Measurements from ENCODE around the gene FIBP.
A peak's percentile ranks its signal among the peaks of the same experiment; 100 is the strongest.

The FIBP gene

DNA sequence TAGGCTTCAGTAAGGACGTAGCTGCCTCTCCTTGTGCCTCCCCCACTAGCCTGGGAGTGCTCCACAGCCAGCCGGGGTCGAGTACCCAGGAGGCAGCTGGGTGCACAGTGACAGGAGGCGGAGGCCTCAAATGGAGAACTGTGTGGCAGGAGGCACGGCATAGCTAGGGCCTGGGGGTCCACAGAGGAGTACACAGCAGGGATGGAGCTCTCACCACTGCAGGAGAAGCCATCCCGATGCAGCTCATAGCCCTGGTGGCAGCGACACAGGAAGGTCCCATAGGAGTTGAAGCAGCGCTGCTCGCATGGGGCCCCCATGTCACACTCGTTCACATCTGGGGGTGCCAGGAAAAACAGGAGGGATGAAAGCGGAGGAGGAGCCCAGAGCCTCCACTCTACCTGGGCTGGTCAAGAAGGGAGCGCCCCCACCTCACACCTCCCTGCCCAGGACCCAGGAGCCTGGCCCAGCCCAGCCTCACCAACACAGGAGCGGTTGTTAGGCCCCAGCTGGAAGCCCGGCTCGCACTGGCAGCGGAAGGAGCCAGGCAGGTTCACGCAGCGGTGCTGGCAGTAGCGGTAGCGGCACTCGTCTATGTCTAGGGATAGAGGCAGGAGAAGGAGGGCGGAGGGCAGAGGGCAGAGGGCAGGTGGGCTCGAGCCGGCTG is 18.5 kb downstream of the FIBP start:
- DNase-seq, result no peak

DNA sequence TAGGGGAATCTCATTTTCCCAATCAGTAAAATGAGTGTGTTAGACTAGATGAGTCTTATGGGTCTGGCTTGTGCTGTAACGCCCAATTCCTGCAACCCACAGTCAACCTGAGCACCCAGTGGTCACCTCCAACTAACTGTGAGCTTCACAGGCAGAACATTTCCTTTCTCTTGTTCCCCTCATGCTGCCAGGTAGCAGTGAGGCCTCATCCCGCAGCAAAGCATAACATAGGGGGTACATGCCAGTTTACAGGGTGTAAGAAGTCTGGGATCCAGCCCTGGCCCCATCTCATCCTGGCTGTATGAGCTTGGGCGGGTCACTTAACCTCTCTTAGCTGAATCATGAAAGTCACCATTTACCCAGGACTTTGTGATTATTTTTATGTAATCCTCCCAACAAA is 19.4 kb downstream of the FIBP start:
- no peak for DNase-seq

DNA sequence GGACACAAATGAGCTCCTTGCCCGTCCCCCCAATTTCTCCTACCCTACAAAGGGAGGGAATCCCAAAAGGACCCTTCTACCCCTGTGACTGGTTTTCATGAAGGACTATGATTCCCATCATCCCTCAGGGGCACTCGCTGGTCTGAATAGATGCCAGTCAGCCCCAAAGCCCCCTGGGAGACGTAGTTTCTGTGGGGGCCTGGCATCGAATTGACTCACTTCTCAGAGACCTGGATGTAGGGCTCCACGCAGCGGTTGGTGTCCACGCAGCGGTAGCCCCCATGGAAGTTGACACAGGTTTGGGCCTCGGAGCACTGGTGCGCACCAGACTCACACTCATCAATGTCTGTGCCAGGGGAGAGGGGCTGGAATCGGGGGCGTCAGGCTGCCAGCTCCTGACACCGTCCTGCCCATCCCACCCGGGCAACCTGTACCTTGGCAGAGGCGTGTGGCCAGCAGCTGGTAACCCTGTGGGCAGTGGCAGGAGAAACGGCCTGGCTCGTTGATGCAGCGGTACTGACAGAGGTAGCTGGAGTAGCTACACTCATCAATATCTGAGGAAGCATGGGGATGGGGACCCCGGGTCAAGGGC is 20.1 kb downstream of the FIBP start:
- peak; percentile 49 for DNase-seq

DNA sequence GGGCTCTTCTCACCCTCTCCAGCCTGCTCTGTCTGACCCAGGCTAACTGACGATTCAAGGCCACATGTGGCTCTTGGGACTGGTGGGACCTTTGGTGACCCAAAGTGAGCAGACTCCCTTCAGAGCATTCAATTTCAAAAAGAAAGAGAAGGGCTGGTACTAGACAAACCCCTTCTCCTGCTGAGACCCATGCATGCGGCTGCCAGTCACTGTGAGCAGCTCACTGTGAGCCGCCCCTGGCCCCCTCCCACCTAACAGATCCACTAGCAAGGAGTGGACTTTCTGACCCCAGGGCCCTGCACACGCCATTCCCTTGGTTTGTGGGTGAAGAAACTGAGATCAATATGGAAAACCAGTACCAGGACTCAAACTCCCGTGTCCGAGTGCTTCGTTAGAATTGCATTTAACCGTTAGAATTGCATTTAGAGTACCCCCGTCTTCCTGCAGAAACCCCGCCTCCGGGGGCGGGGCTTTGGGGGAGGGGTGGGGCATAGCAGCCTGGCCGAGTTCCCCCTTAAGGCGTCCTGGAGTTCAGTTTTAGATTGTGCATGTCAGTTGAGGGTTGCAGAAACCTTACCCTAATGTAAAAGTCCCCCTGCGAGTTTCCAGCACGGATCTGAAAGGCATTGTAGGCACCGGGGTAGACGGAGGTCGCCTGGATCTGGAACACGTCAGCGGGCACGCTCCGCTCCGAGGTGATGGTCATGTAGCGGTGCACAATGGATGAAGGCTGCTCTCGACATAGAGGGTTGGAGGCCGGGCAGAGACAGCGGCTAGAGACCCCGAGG is 20.8 kb downstream of the FIBP start:
- DNase-seq, result no peak

DNA sequence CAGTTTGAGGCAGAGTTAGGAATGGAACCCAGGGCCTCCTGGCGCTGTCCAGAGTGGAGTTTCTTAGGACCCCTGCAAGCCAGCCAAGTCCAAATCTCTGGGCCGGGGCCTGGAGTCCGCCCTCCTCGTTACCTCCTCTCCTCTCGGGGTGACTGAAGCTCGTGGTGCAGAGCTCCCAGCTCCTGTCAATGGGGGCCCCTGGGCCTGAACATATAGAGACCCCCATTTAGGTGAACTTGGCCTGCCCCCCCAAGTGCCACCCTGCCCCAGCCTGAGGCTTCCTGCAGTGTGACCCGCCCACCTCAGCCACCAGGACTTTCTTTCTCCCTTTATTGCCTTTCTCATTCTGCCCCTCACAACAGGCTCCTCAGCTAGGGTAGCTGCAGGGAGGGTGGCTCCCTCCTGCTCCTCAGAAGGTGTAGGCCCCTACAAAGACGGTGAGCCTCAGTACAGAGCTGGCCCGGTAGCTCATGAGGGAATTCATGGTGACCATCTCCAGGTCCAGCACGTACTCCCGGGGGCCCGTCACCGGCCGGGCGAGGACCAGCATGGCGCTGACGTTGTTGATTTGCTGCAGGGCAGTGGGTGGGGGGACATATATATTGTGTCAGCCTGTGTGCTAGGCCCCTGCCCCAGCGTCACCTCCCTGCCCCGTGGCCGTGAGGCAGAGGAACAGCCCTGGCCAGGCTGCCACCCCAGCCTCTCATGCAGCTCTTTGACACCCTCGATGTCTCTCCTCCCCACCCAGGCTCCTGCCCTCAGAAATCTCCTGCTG is 21.6 kb downstream of the FIBP start:
- no peak for DNase-seq

DNA sequence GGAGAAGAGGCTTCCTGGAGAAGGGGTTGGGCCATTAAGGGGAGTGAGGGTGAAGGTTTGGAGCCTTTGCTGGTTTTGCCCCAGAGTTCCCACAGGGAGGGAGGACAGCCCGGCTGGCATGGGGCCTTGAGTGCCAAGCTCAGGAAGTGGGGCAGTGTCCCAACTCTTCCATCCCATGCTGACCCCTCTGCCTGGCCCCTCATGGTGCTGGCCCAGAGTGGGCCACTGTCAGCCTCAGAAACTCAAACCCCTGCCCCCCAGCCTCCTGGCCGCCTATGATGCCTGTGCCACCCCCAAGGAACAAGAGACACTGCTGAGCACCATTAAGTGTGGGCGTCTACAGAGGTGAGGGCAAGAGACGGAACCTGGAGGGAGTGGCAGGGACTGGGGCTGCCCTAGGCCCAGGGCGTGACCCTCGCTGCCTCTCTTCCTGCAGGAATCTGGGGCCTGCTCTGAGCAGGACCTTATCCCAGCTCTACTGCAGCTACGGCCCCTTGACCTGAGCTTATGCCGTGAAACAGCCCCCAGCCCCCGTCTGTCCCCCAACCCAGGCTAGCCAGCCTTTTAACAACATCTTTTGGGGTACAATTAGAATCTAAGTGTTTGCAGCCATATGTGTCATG is 22.6 kb downstream of the FIBP start:
- no peak for DNase-seq

DNA sequence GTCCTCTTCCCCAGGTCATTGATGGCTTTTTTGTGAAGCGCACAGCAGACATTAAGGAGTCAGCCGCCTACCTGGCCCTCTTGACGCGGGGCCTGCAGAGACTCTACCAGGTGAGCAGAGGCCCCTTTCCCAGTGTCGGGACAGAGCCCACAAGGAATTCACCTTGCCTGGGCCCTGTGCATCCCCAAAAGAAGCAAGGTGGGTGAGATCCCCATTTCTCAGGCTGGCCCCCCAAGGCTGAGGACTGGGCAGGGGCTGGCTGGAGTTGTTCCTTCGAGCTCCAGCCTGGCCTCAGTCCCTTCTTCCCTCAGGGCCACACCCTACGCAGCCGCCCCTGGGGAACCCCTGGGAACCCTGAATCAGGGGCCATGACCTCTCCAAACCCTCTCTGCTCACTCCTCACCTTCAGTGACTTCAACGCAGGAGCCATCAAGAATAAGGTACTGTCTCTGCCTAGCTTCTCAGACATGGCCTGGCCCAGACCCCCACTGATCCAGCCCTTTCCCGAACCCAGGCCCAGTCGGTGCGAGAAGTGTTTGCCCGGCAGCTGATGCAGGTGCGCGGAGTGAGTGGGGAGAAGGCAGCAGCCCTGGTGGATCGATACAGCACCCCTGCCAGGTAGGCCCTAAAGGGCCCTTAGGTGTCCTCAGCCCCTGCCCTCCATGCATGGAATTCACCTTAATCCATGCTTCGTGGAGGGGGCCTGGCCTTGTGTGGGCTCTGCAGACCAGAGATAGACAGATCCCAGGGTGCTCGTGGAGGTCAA is 23.4 kb downstream of the FIBP start:
- no peak for DNase-seq

DNA sequence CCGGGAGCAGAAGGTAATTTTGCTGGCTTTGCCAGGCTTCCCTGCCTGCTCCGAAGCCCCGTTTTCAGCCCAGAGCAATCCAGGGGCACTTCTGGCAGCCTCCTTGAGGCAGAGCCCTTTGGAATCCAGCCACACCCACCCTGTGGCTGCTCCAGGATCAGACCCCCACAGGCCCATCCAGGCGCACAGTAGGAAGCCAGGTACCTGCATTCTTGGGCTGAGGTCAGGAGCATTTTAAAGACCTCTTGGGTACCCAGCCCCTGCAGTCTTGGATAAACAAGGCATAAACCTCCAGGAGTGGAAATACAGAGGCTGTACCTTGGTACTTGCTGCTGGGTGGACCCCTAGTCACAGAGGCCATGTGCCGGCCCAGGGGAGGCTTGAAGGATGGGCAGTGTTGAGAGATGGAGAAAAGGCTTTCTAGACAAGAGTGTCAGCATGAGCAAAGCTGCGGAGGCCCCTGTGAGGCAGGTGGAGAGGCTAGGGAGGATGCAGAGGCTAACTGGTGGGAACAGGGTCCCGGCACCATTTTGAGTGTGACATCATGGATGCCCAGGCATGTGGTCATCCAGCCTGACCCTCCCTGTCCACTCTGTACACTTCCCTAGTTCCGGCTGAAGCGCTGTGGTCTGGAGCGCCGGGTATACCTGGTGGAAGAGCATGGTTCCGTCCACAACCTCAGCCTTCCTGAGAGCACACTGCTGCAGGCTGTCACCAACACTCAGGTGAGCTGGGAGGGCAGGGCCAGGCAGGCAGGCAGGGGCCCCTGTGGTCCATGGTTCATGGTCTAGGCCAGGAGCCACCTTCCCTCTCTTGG is 24.2 kb downstream of the FIBP start:
- no peak for DNase-seq

DNA sequence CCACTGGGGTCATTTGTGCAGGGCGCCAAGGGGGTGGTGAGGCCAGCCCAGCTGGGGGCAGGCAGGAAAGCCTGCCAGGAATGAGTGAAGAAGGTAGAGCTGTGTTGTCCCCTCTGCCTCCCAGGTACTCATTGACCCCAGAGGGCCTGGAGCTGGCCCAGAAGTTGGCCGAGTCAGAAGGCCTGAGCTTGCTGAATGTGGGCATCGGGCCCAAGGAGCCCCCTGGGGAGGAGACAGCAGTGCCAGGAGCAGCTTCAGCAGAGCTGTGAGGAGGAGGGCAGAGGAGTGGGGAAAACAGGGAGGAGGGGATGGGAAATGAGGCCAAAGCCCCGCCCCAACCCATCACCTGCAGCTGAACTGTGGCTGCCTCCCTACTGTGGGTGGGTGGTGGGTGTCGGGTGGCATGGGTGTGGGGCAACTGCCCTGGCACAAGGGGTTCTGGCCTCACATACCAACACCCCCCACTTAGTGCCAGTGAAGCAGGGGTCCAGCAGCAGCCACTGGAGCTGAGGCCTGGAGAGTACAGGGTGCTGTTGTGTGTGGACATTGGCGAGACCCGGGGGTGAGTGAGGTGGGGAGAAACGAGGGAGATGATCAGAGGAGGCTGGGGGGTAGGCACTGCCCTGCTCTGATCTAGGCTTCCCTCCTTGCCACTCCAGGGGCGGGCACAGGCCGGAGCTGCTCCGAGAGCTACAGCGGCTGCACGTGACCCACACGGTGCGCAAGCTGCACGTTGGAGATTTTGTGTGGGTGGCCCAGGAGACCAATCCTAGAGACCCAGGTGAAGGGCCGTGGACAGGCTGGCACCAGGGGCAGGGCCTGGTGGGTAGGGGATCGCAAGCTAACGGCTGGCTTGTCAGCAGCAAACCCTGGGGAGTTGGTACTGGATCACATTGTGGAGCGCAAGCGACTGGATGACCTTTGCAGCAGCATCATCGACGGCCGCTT is 25.1 kb downstream of the FIBP start:
- no peak for DNase-seq

DNA sequence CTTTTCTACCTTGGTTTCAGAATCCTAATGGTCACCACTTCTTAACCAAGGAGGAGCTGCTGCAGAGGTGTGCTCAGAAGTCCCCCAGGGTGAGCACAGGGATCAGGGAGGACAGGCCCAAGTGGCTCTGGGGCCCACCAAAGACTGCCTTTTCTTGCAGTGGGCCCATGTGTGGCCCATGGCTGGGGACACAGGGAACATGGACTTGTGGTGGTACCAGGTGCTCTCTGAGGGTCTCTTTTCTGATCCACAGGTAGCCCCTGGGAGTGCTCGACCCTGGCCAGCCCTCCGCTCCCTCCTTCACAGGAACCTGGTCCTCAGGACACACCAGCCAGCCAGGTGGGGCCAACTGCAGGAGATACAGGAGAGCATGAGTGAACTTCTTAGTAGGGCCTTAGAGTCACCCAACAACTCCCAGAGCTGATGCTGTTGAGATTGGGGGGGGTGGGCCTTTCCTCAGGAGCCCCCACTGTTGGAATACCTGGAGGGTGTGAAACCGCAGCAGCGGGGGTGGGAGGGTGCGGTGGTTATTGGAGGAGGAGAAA is 26.0 kb downstream of the FIBP start:
- DNase-seq, result no peak

DNA sequence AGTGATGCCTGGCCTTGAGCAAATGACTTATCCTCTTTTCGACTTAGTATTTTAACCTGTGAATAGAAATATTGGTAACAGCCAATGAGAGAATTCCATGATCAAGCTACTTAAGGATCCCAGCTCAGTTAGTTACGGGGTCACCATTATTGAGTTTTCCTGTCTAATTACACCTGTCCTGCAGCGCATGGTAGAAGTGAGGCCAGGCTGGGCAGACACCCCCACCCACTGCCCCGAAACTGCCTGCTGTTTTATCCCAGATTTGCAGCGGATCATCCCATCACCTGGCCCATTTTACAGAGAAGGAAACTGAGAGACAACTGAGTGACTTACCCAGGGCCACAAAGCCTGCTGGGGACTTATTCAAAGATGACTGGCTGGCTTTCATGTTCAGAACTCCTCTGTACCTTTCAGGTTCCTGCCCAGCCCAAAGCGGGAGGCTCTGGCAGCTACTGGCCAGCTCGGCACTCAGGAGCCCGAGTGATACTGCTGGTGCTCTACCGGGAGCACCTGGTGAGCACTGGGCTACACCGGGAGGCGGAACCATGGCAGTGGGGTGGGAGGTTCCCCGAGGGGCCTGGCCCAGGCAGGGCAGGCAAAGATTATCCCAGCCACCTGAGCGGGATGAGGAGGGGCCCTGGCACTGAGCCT is 26.6 kb downstream of the FIBP start:
- DNase-seq, result no peak

DNA sequence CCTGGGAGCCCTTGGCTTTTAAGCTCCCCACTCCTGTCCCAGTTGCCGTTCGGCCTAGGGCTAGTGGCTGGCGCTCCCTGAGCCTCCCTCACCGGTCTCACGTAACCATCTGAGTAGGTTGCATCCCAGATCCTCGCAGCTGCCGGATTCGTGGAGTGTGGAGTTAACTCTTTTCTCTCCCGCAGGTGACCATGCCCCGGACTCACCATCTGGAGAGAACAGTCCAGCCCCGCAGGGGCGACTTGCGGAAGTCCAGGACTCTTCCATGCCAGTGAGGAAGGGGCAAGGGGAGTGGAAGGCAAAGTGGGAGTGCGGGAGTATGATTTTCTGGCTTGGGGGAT is 27.1 kb downstream of the FIBP start:
- DNase-seq, result no peak

DNA sequence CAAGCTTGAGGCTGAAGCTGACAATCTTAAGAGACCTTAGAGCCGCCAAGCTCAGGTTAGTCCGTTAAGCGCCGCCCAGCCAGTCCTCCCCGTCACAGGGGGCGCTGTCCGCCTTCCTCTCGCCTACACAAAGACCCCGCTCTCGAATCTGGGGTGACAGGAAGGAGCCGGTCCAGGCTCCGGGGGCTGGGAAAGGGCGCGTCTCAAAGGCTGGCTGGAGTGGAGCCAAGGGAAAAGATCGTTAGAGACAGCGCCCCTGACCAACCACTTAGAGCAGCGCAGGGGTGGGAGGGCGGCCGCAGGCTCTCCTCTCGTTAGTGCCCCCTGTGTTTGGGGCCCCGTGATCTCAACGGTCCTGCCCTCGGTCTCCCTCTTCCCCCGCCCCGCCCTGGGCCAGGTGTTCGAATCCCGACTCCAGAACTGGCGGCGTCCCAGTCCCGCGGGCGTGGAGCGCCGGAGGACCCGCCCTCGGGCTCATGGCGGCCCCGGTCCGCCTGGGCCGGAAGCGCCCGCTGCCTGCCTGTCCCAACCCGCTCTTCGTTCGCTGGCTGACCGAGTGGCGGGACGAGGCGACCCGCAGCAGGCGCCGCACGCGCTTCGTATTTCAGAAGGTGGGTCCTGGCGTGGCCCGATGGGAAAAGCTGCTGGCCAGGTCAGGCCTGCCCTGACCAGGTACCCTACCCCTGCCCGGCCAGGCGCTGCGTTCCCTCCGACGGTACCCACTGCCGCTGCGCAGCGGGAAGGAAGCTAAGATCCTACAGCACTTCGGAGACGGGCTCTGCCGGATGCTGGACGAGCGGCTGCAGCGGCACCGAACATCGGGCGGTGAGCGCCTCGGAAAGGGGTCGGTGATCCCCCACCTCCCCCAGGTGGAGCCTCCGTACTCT is 27.8 kb downstream of the FIBP start, which contains the start of gene MUS81:
Gene MUS81, plus strand, starts transcription at position 156 of the 887 bp plus-strand sequence. Its CDS starts 321 bp downstream, at position 477.
- DNase-seq, result peak; percentile 96

DNA sequence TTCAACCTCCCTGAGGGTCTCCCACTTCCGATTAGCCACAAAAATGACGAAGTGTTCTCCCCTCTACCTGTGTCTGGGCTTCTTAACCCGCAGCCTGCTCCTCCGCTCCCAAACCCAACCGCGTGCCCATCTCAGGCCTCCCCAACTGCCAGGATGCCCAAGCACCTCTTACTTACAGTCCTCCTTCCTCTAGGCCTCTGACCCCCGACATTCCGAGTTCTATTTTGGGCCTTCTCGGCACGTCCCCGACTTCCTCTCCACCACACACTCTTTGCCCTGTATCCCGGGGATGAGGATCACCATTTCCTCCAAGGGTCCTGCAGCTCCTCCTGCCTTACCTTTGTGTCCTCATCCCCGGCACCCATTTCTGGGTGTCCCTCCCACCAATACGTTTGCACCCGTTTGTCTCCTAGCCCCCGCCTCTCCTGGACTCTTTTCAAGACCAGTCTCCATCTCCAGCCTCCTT is 28.4 kb downstream of the FIBP start:
- DNase-seq, result no peak

DNA sequence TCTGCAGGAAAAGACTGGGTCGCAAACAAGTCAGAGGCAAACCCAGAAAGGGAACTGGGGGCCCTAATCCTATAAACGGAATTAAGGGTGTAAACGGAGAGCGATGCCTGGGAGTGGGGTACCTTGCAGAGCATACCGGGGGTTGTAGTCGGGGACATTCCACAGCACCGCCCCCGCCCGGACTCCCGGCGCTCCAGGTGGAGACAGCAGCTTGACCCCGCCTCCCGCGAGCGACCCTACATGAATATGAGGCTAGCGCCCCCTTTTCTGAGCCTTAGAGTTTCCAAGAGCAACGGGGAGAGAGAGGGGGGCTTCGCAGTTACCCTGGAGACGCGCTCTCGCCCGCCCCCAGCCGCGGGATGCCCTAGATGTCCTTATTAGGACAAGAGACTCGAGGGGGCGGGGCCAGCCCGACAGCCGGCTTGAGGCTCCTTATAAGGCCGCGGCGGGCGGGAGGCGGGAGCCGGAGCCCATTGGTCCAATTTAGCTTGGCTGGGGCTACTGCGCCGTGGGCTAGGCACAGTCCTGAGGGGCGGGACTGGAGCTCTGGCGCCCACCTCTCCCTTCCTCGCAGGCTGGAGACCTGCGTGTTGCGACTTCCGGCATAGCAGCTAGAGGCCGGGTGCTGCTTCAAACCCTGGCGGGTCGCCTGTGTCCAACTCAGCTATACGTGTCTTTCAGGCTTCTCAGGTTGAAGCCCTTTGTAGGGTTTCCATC is 29.0 kb downstream of the FIBP start:
- peak; percentile 98 for DNase-seq

DNA sequence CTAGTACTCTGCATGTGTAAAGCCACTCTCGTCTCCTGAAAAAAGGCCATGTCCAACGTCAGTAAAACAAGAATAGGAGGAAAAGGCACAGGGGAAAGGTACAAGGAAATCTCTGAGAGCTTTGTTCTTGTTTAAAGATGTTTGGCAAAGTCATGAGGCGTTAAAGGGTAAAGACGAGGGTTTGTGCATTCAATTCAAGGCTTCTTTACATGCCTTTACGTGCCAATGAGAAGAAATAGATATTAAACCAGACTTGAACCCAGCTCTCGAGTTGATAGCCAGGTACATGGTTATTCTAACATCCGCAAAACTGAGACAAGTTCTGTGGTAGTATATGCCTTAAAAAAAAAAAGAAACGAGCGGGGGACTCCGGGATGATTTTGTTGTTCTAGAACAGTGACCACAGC is 29.6 kb downstream of the FIBP start:
- no peak for DNase-seq
